HFFc6 (cell line): ENCODE results near the gene PADI1. TPM values are rescaled to one million over a fixed set of nuclear protein-coding genes. Genes with fewer than 3 reads are reported as not detected.
A peak's percentile ranks its signal among the peaks of the same experiment; 100 is the strongest.

Experiments used
- DNase-seq: peaks from one replicate; pipeline ENCODE4 v3.0.0-alpha.2; 2018
- H3K27ac Mint-ChIP-seq: 2 replicates; pipeline ENCODE4 v1.8.0; 2020; ENCODE audit warnings: mild to moderate bottlenecking, mixed read lengths
- H3K27me3 Mint-ChIP-seq: 2 replicates; pipeline ENCODE4 v1.8.0; 2021; ENCODE audit warnings: mild to moderate bottlenecking, moderate library complexity, mixed read lengths; ENCODE audit not compliant: insufficient read depth
- H3K36me3 Mint-ChIP-seq: 2 replicates; pipeline ENCODE4 v1.8.0; 2021; ENCODE audit warnings: low read depth, mixed read lengths
- H3K4me1 Mint-ChIP-seq: 2 replicates; pipeline ENCODE4 v1.8.0; 2020; ENCODE audit warnings: low read depth, mixed read lengths
- H3K4me3 Mint-ChIP-seq: 2 replicates; pipeline ENCODE4 v1.8.0; 2020; ENCODE audit warnings: mild to moderate bottlenecking, moderate library complexity, mixed read lengths
- H3K9me3 Mint-ChIP-seq: 2 replicates; pipeline ENCODE4 v1.8.0; 2020; ENCODE audit warnings: mild to moderate bottlenecking, mixed read lengths
- CTCF ChIP-seq: fragments of 200-600 bp; sonication (generic); IDR thresholded peaks from 2 replicates; pipeline ENCODE4 v1.5.0; 2021; ENCODE audit warnings: antibody characterized with exemption, mild to moderate bottlenecking
- total RNA-seq, 6 experiments: library from RNA; stranded (reverse); fragmentation: NEBNext Ultra II Directional; extraction: Animal tissue kit (Norgen Biotek cat#: 25700); gene quantifications; 2 replicates in 1 of 6; 3 replicates in 5 of 6; pipeline ENCODE4 v1.2.3, GENCODE V29; 2021

The PADI1 gene
- total RNA-seq, 6 experiments from 2014 or later = 0.11 to 0.95 (median 0.22) TPM; not detected in 1

GRCh38 chr1:17165823-17166222, 39.1 kb upstream of the PADI1 start:
- H3K4me1 Mint-ChIP-seq = peaks cover 48% of the 10 kb centered on the region
- no peak for TF ChIP-seq CTCF
- no peaks in the 10 kb centered on the region for H3K36me3 Mint-ChIP-seq
- no peak overlapping the region for H3K4me3 Mint-ChIP-seq
- no peak for DNase-seq
- H3K27me3 Mint-ChIP-seq = no peaks in the 10 kb centered on the region; the same call in 1 of the 2 replicates
- no peaks in the 10 kb centered on the region for H3K9me3 Mint-ChIP-seq
- no peak overlapping the region for H3K27ac Mint-ChIP-seq

DNA sequence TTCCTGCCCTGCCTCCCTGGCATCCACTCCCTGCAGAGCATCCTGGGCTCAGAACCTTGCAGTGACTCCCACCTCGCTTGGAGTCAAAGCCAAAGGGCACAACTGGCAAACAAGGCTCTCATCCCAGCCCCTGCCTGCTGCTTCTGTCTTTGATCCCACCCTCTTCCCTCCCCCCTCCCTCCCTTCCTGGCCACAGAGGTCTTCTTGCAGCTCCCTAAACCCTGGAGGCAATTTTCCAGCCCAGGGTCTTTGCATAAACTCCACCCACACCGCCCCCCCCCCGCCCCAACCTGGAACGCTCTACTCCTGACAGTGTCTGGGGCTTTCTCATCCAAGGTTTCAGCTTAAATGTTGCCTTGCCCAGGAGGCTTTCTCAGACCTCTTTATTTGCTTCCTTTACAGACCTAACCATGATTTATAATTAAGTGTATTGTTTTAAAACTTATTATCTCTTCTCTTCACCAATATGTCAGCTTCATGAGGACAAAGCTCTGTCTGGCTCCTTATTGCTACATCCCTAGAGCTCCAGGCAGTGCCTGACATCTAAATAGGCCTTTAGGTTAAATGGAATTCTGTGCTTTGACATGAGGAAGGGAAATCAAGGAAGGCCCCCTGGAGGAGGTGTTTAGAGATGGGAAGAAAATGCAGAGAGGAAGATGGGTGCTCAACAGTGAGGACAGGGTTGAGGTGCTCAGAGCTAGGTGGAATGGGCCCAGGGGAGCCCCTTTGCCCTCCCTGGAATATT, 37.7 kb upstream of the PADI1 start:
- Mint-ChIP-seq H3K27me3 (no peaks in the 10 kb centered on the region; the same call in 1 of the 2 replicates), H3K9me3 (no peaks in the 10 kb centered on the region), H3K27ac (peak overlapping the region; percentile 99), H3K4me1 (peaks cover 56% of the 10 kb centered on the region), H3K4me3 (peak overlapping the region; percentile 20; the same call in 1 of the 2 replicates), H3K36me3 (no peaks in the 10 kb centered on the region)
- no peak for DNase-seq
- no peak; the same call in 1 of the 2 replicates for TF ChIP-seq CTCF

DNA sequence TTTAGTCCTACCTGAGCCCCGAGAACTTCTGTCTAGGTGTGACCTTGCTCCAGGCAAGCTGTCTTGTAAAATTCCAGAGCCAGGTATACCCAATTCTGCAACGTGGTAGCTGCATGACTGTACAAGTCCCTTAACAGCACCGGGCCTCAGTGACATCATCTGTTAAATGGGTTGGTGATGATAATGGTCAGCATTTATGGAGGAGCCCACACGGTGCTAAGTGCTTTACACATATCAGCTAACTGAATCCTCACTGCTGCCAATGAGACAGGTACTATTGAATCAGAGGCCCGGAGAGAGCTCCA, 37.2 kb upstream of the PADI1 start:
- Mint-ChIP-seq H3K27ac (peak overlapping the region; percentile 99), H3K4me1 (peaks cover 56% of the 10 kb centered on the region), H3K4me3 (peak overlapping the region; percentile 86; the same call in 1 of the 2 replicates), H3K27me3 (no peaks in the 10 kb centered on the region; the same call in 1 of the 2 replicates), H3K9me3 (no peaks in the 10 kb centered on the region), H3K36me3 (no peaks in the 10 kb centered on the region)
- DNase-seq = no peak
- TF ChIP-seq CTCF = no peak

DNA sequence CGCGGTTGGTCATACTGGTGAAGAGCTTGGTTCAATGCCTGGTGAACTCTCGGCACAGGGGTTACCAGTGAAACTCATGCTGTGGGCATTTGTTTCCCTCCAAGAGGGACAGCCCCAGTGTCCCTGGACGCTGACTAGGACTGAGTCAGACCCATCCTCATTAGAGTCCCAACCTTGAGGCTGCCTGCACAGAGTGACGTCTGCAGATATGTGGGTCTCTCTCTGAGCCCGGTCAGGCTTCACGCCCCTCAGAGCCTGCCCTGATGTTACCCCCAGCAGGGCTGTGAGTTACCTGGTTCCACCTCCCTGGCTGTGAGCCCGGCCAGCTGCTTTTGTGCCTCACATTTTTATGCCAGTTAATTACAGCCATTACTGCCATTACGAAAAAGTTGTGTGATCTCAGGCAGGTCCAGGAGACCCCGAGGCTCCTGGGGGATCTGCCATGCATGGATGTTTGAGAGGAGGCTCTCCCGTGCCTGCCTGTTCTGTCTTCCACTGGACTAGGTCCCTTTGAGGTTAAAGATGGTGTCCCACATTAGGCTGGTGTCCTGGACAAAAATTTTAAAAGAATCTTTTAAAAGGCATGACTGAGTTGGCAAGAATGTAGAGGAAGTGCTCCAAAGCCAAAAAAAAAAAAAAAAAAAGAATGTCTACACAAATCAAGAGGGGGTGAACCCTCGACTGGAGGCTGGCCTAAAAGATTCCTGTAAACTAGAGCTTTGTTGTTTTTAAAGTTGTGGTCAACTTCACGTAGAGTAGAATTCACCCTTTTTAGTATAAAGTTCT, 36.6 kb upstream of the PADI1 start:
- TF ChIP-seq CTCF = no peak
- H3K27ac Mint-ChIP-seq = peak overlapping the region; percentile 99
- peak; percentile 94 for DNase-seq
- H3K4me1 Mint-ChIP-seq = peaks cover 61% of the 10 kb centered on the region
- peaks cover 3% of the 10 kb centered on the region; the same call in 1 of the 2 replicates for H3K36me3 Mint-ChIP-seq
- H3K27me3 Mint-ChIP-seq = no peaks in the 10 kb centered on the region; the same call in none of the 2 replicates
- no peaks in the 10 kb centered on the region for H3K9me3 Mint-ChIP-seq
- H3K4me3 Mint-ChIP-seq = peak overlapping the region; percentile 86

GRCh38 chr1:17170571-17170970, 34.4 kb upstream of the PADI1 start:
- Mint-ChIP-seq H3K9me3 (no peaks in the 10 kb centered on the region; the same call in 1 of the 2 replicates), H3K27ac (peak overlapping the region; percentile 88), H3K27me3 (no peaks in the 10 kb centered on the region; the same call in none of the 2 replicates), H3K4me1 (peaks cover 67% of the 10 kb centered on the region), H3K4me3 (peak overlapping the region; percentile 40), H3K36me3 (peaks cover 23% of the 10 kb centered on the region)
- no peak for TF ChIP-seq CTCF
- peak; percentile 79 for DNase-seq
